T-cell (primary cell): Measurements from ENCODE around the gene TF. TPM values are rescaled to one million over a fixed set of nuclear protein-coding genes. Genes with fewer than 3 reads are reported as not detected.
"Not testable (repeated sequence)": the region's sequence is repeated elsewhere in the genome, so short reads cannot be mapped to it uniquely, and the experiment has no call there.

Experiments
- ATAC-seq, 4 experiments: fragments of 200-7000 bp in 3 of 4; fragments of 150-1000 bp in 1 of 4; cut with Tn5 transposase; replicated peaks in 1 of 4; 1 replicate in 3 of 4; 2 replicates in 1 of 4; pipeline ENCODE4 v1.10.0; 2021; ENCODE audit warnings: moderate library complexity in 3 of 4, mild to moderate bottlenecking in 2 of 4, moderate number of reproducible peaks in 1 of 4
- CTCF ChIA-PET, 2 donors: fragments of 300-600 bp; sonication (Branson Sonifier 250); formaldehyde crosslinking; loops; one replicate each; lab custom pipeline; 2022; ENCODE audit warnings: antibody characterized with exemption in 2 of 2; lab: Charles Lee
- POLR2A ChIA-PET, 2 donors: fragments of 300-600 bp; sonication (Branson Sonifier 250); formaldehyde crosslinking; loops; one replicate each; lab custom pipeline; 2022; ENCODE audit warnings: antibody characterized with exemption in 2 of 2; lab: Charles Lee
- DNase-seq, 35 experiments: peaks; one replicate each; pipeline versions ENCODE4 v3.0.0 to v3.0.0-alpha.2; 2013 to 2023
- H3K27ac ChIP-seq: one replicate; pipeline ENCODE4 v1.5.1; 2013; ENCODE audit warnings: low read length
- H3K27me3 ChIP-seq, 2 experiments: replicated peaks in 1 of 2; 1 replicate in 1 of 2; 2 replicates in 1 of 2; pipeline versions ENCODE4 v1.6.1 to v1.7.0; 2013; ENCODE audit warnings: low read length in 1 of 2, mixed read lengths in 1 of 2; ENCODE audit not compliant: control insufficient read depth in 2 of 2, insufficient read depth in 2 of 2; ENCODE audit errors: extremely low read depth in 1 of 2
- H3K36me3 ChIP-seq, 2 donors: 1 replicate in 1 of 2; 2 replicates in 1 of 2; pipeline versions ENCODE4 v1.6.1 to v1.7.0; 2013; ENCODE audit warnings: low read length in 1 of 2; ENCODE audit not compliant: control insufficient read depth in 2 of 2, insufficient read depth in 1 of 2; ENCODE audit errors: extremely low read depth in 1 of 2
- H3K4me1 ChIP-seq, 2 experiments: 1 replicate in 1 of 2; 2 replicates in 1 of 2; pipeline versions ENCODE4 v1.6.1 to v1.7.0; 2013; ENCODE audit warnings: low read length in 2 of 2, mixed read lengths in 1 of 2; ENCODE audit not compliant: insufficient read depth in 2 of 2, control insufficient read depth in 1 of 2; ENCODE audit errors: extremely low read depth in 1 of 2
- H3K4me3 ChIP-seq, 2 donors: 1 replicate in 1 of 2; 2 replicates in 1 of 2; pipeline versions ENCODE4 v1.5.1 to v1.7.0; 2013; ENCODE audit warnings: mild to moderate bottlenecking in 2 of 2, low read length in 1 of 2, moderate library complexity in 1 of 2; ENCODE audit not compliant: control insufficient read depth in 1 of 2; ENCODE audit errors: extremely low read depth in 1 of 2
- H3K9me3 ChIP-seq: 2 replicates; pipeline ENCODE4 v1.7.0; 2013
- H3K27ac Mint-ChIP-seq, 2 donors: one replicate each; pipeline ENCODE4 v1.8.0; 2020 to 2021; ENCODE audit warnings: mild to moderate bottlenecking in 2 of 2, mixed read lengths in 2 of 2
- H3K27me3 Mint-ChIP-seq, 2 donors: one replicate each; pipeline ENCODE4 v1.8.0; 2021 to 2022; ENCODE audit warnings: mixed read lengths in 2 of 2
- H3K36me3 Mint-ChIP-seq: one replicate; pipeline ENCODE4 v1.8.0; 2021; ENCODE audit warnings: mixed read lengths
- H3K4me1 Mint-ChIP-seq, 3 donors: one replicate each; pipeline ENCODE4 v1.8.0; 2020 to 2022; ENCODE audit warnings: mixed read lengths in 3 of 3, mild to moderate bottlenecking in 1 of 3
- H3K4me3 Mint-ChIP-seq, 3 donors: one replicate each; pipeline ENCODE4 v1.8.0; 2020 to 2022; ENCODE audit warnings: mild to moderate bottlenecking in 3 of 3, mixed read lengths in 3 of 3, moderate library complexity in 3 of 3
- H3K9me3 Mint-ChIP-seq, 3 donors: one replicate each; pipeline ENCODE4 v1.8.0; 2020 to 2022; ENCODE audit warnings: mixed read lengths in 3 of 3
- WGBS: methylation state at CpG from one replicate; pipeline ENCODE4 v1.1.5; 2013; ENCODE audit warnings: missing lambda C conversion rate; ENCODE audit not compliant: insufficient coverage; 5-methylcytosine and 5-hydroxymethylcytosine counted together
- total RNA-seq, 35 experiments: library from RNA in 6 of 35; stranded (reverse) in 6 of 35; fragments of 120-200 nt in 1 of 35; gene quantifications; one replicate each; pipeline versions ENCODE4 v1.2.1 to v1.2.4 and lab custom pipeline; 2013 to 2026

TF gene
- total RNA-seq, 5 donors from 2014 or later (not counting 1 experiment from before 2014, with no cell fraction given), result 0.65 to 15.3 (median 9.8) TPM

DNA sequence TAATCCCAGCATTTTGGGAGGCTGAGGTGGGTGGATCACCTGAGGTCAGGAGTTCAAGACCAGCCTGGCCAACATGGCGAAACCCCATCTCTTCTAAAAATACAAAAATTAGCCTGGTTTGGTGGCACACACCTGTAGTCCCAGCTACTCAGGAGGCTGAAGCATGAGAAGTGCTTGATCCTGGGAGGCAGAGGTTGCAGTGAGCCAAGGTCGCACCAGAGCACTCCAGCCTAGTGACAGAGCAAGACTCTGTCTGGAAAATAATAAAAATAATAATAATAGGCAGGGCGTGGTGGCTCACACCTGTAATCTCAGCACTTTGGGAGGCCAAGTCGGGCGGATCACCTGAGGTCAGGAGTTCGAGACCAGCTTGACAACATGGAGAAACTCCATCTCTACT lies 34.6 kb downstream of the TF start:
- H3K9me3 ChIP-seq, H3K4me1 Mint-ChIP-seq, H3K4me3 Mint-ChIP-seq, H3K4me3 ChIP-seq, H3K27ac Mint-ChIP-seq, H3K36me3 Mint-ChIP-seq, POLR2A ChIA-PET, H3K36me3 ChIP-seq, H3K9me3 Mint-ChIP-seq, H3K27ac ChIP-seq, CTCF ChIA-PET, DNase-seq, H3K4me1 ChIP-seq, ATAC-seq: not testable (repeated sequence)
- 78% methylated on average over 1 of the region's 6 CpGs for WGBS
- peaks cover 27 to 28% of the 10 kb centered on the region in 2 donors for H3K27me3 Mint-ChIP-seq
- H3K27me3 ChIP-seq, result peaks cover 0 to 16% of the 10 kb centered on the region in 2 experiments

GRCh38 chr3:133781570-133781969 lies 35.4 kb downstream of the TF start:
- H3K9me3 Mint-ChIP-seq, result no peaks in the 10 kb centered on the region
- ChIA-PET CTCF (no interaction called here), POLR2A (interaction anchor here in 1 of 2 donors (0.7 kb wide), 1 partner anchor 1591 kb away, joined by 3 read pairs; no protein-coding TSS in a partner anchor)

GRCh38 chr3:133782454-133782853 lies 36.3 kb downstream of the TF start:
- Mint-ChIP-seq H3K27ac (no peak overlapping the region), H3K36me3 (no peaks in the 10 kb centered on the region), H3K4me3 (no peak overlapping the region), H3K9me3 (no peaks in the 10 kb centered on the region), H3K27me3 (peaks cover 19 to 26% of the 10 kb centered on the region in 2 donors), H3K4me1 (no peaks in the 10 kb centered on the region)
- WGBS, result no CpG with 5 or more reads among the region's 2 CpGs
- no peaks in the 10 kb centered on the region for H3K4me1 ChIP-seq
- H3K36me3 ChIP-seq, result no peaks in the 10 kb centered on the region
- POLR2A ChIA-PET, result no interaction called here
- H3K27ac ChIP-seq, result no peak overlapping the region
- CTCF ChIA-PET, result no interaction called here
- H3K4me3 ChIP-seq, result no peak overlapping the region
- no peaks in the 10 kb centered on the region for H3K9me3 ChIP-seq
- ATAC-seq (no peak), DNase-seq (no peak)
- peaks cover 0 to 13% of the 10 kb centered on the region in 2 experiments for H3K27me3 ChIP-seq

More at GRCh38 chr3:133781570-133781969, 35.4 kb downstream of the TF start:
- H3K27me3 ChIP-seq, result peaks cover 0 to 13% of the 10 kb centered on the region in 2 experiments
- no peaks in the 10 kb centered on the region for H3K4me1 ChIP-seq
- H3K4me3 ChIP-seq, result no peak overlapping the region
- Mint-ChIP-seq H3K27ac (no peak overlapping the region), H3K4me3 (no peak overlapping the region), H3K4me1 (no peaks in the 10 kb centered on the region), H3K36me3 (no peaks in the 10 kb centered on the region), H3K27me3 (peaks cover 24 to 28% of the 10 kb centered on the region in 2 donors)
- ATAC-seq (no peak), DNase-seq (no peak)
- no peaks in the 10 kb centered on the region for H3K9me3 ChIP-seq
- no peak overlapping the region for H3K27ac ChIP-seq
- no peaks in the 10 kb centered on the region for H3K36me3 ChIP-seq

DNA sequence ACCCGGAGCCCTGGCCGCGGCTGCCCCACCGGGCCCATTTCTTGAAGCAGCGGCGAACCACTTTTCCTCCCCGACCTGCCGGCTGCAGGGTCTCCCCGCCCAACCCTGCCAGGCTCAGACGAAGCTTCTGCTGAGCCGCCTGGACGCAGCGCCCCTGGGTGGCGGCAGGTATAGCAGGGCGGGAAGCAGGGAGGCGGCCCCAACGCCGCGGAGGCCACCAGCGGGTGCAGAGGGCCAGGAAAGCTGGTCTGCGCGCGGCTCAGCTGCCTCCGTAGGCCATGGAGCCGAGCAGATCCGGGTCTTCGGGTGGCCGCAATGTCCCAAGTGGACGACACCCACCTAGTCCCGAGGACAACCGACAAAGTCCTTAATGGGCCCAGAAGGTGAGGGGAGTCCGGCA lies 37.6 kb downstream of the TF start:
- Histone ChIP-seq H3K9me3 (no peaks in the 10 kb centered on the region), H3K27me3 (peaks cover 0 to 11% of the 10 kb centered on the region in 2 experiments), H3K4me3 (no peak overlapping the region), H3K27ac (no peak overlapping the region), H3K4me1 (no peaks in the 10 kb centered on the region), H3K36me3 (no peaks in the 10 kb centered on the region)
- Mint-ChIP-seq H3K27ac (no peak overlapping the region), H3K4me3 (no peak overlapping the region), H3K27me3 (peaks cover 18 to 26% of the 10 kb centered on the region in 2 donors), H3K4me1 (no peaks in the 10 kb centered on the region), H3K9me3 (no peaks in the 10 kb centered on the region), H3K36me3 (no peaks in the 10 kb centered on the region)
- ChIA-PET CTCF (no interaction called here), POLR2A (no interaction called here)
- ATAC-seq (no peak), DNase-seq (no peak)
- 62% methylated on average over 27 of the region's 32 CpGs for WGBS

- no peak for ATAC-seq
- Histone ChIP-seq H3K4me3 (no peak overlapping the region), H3K9me3 (peaks cover 3% of the 10 kb centered on the region), H3K36me3 (no peaks in the 10 kb centered on the region), H3K4me1 (no peaks in the 10 kb centered on the region), H3K27ac (no peak overlapping the region), H3K27me3 (no peaks in the 10 kb centered on the region)
- ChIA-PET POLR2A (no interaction called here), CTCF (no interaction called here)
- H3K4me3 Mint-ChIP-seq, result no peak overlapping the region
- 40% methylated on average over 1 of the region's 2 CpGs for WGBS
- no peak for DNase-seq
- H3K9me3 Mint-ChIP-seq, result peaks cover 6 to 12% (median 8%) of the 10 kb centered on the region in 3 donors
- peaks cover 8 to 19% of the 10 kb centered on the region in 2 donors for H3K27me3 Mint-ChIP-seq
- no peak overlapping the region for H3K27ac Mint-ChIP-seq
- H3K36me3 Mint-ChIP-seq, result peaks cover 6% of the 10 kb centered on the region
- H3K4me1 Mint-ChIP-seq, result no peaks in the 10 kb centered on the region
These were observed 41.8 kb downstream of the TF start for GRCh38 chr3:133788024-133788423.

DNA sequence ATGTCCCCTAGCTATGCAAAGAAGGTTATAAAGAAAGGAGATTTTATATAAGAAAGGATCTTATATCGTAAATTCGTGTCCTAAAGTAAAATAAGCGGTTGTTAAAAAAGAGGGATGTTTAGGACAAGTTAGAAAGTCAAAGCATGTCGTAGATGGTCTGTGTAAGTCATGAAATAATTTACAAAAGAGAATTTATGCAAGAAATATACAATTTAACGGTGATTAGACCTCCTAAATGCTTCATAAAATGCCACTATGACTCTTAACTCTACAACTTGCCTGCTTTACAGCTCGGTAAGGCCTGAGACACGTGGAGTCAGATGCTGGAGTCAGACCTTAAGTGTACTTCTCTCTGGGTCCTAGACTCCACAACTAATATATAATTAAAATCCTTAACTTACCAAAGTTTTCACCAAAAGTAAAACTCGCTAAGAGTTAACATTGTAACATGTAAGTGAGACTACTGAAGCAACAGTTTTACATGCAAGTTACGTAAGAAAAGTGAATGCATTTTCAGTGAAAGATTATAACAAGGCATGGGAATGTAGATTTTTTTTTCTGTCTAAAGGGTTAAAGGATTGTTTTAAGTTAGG lies 46.1 kb downstream of the TF start:
- H3K27me3 ChIP-seq, result peaks cover 0 to 2% of the 10 kb centered on the region in 2 experiments
- peaks cover 3% of the 10 kb centered on the region for H3K9me3 ChIP-seq
- 100% methylated on average over 1 of the region's 9 CpGs for WGBS
- POLR2A ChIA-PET, result no interaction called here
- H3K36me3 Mint-ChIP-seq, result peaks cover 6% of the 10 kb centered on the region
- H3K4me3 ChIP-seq, result no peak overlapping the region
- H3K36me3 ChIP-seq, result no peaks in the 10 kb centered on the region
- no peak for ATAC-seq
- no peak for DNase-seq
- peaks cover 6 to 13% (median 10%) of the 10 kb centered on the region in 3 donors for H3K9me3 Mint-ChIP-seq
- H3K4me3 Mint-ChIP-seq, result no peak overlapping the region
- H3K27me3 Mint-ChIP-seq, result peaks cover 20 to 23% of the 10 kb centered on the region in 2 donors
- CTCF ChIA-PET, result interaction anchor here in 1 of 2 donors (0.6 kb wide), 1 partner anchor 186 kb away, joined by 4 read pairs; no protein-coding TSS in a partner anchor
- no peak overlapping the region for H3K27ac Mint-ChIP-seq
- H3K4me1 ChIP-seq, result no peaks in the 10 kb centered on the region
- no peak overlapping the region for H3K27ac ChIP-seq
- no peaks in the 10 kb centered on the region for H3K4me1 Mint-ChIP-seq
